HepG2 (cell line): ENCODE results near the gene HHIPL1. TPM values are rescaled to one million over a fixed set of nuclear protein-coding genes. Genes with fewer than 3 reads are reported as not detected.

Source experiments
- AKAP8 ChIP-seq: sonication (generic); formaldehyde crosslinking; IDR thresholded peaks from 2 replicates; pipeline ENCODE4 v1.5.1; 2020; ENCODE audit warnings: mild to moderate bottlenecking, missing genetic modification reagents
- ARNT ChIP-seq: fragments of 450-650 bp; IDR thresholded peaks from 2 replicates; pipeline ENCODE4 v1.6.1; 2017
- EHMT2 ChIP-seq: fragments of 200-600 bp; sonication (generic); IDR thresholded peaks from 2 replicates; pipeline ENCODE4 v1.7.0; 2017; ENCODE audit warnings: antibody characterized with exemption, low read depth, low read length, borderline replicate concordance
- EZH2 ChIP-seq: conservative IDR thresholded peaks from 2 replicates; pipeline ENCODE4 v1.6.1; 2012; ENCODE audit warnings: mild to moderate bottlenecking, low read depth, low read length, moderate library complexity
- HOXD1 ChIP-seq: sonication (generic); formaldehyde crosslinking; IDR thresholded peaks from 2 replicates; pipeline ENCODE4 v1.5.0; 2020; ENCODE audit warnings: missing genetic modification reagents
- KLF12 ChIP-seq: sonication (generic); formaldehyde crosslinking; IDR thresholded peaks from 2 replicates; pipeline ENCODE4 v1.4.0; 2020; ENCODE audit warnings: missing genetic modification reagents, borderline replicate concordance
- NR3C1 ChIP-seq: sonication (generic); formaldehyde crosslinking; IDR thresholded peaks from 2 replicates; pipeline ENCODE4 v1.4.0; 2020; ENCODE audit warnings: missing genetic modification reagents
- RNF219 ChIP-seq: sonication (generic); formaldehyde crosslinking; IDR thresholded peaks from 2 replicates; pipeline ENCODE4 v1.5.0; 2020; ENCODE audit warnings: mild to moderate bottlenecking, missing genetic modification reagents
- SIN3A ChIP-seq: IDR thresholded peaks from 2 replicates; pipeline ENCODE4 v1.6.1; 2011; ENCODE audit warnings: low read depth, mild to moderate bottlenecking, control low read depth, low read length, borderline replicate concordance
- SNAI1 ChIP-seq: sonication (generic); formaldehyde crosslinking; IDR thresholded peaks from 2 replicates; pipeline ENCODE4 v1.5.0; 2020; ENCODE audit warnings: mild to moderate bottlenecking, missing genetic modification reagents, borderline replicate concordance
- ZBTB21 ChIP-seq: sonication (generic); formaldehyde crosslinking; IDR thresholded peaks from 2 replicates; pipeline ENCODE4 v1.4.0; 2020; ENCODE audit warnings: missing genetic modification reagents
- ZNF484 ChIP-seq: sonication (generic); formaldehyde crosslinking; IDR thresholded peaks from 2 replicates; pipeline ENCODE4 v1.5.1; 2020; ENCODE audit warnings: mild to moderate bottlenecking, low read depth, missing genetic modification reagents, borderline replicate concordance
- ZNF562 ChIP-seq: sonication (generic); formaldehyde crosslinking; IDR thresholded peaks from 2 replicates; pipeline ENCODE4 v1.8.0; 2022; ENCODE audit warnings: missing genetic modification reagents, borderline replicate concordance
- ZNF589 ChIP-seq: sonication (generic); formaldehyde crosslinking; conservative IDR thresholded peaks from 2 replicates; pipeline ENCODE4 v1.8.0; 2022; ENCODE audit warnings: mild to moderate bottlenecking, moderate library complexity, missing genetic modification reagents
- ZNF800 ChIP-seq: sonication (generic); formaldehyde crosslinking; IDR thresholded peaks from 2 replicates; pipeline ENCODE4 v1.4.0; 2020; ENCODE audit warnings: missing genetic modification reagents
- polyA plus RNA-seq, 8 experiments: library from polyadenylated mRNA; depleted of rRNA in 3 of 8; stranded (reverse) in 7 of 8; unstranded in 1 of 8; fragments of >200 nt; fragmentation: Illumina TruSeq in 4 of 8; extraction: Trizol in 4 of 8; gene quantifications; 2 replicates each; pipeline versions ENCODE4 v1.2.1 to v1.2.3, GENCODE V29; 2011 to 2016; ENCODE audit warnings: low read depth in 4 of 8, missing spikeins in 1 of 8, mixed read lengths in 1 of 8; ENCODE audit not compliant: insufficient read depth in 1 of 8
- total RNA-seq, 5 experiments: library from RNA; depleted of rRNA; stranded (reverse); fragments of >200 nt; fragmentation: Illumina TruSeq; extraction: Trizol; gene quantifications; 2 replicates each; pipeline ENCODE4 v1.2.3, GENCODE V29; 2016; ENCODE audit warnings: low read depth in 1 of 5
- TF ChIP-seq, protein P1 (sequence below): sonication (generic); formaldehyde crosslinking; IDR thresholded peaks from 2 replicates; pipeline ENCODE4 v1.4.0; 2020; ENCODE audit warnings: mild to moderate bottlenecking, missing genetic modification reagents
- TF ChIP-seq, protein P2 (sequence below): sonication (generic); formaldehyde crosslinking; IDR thresholded peaks from 2 replicates; pipeline ENCODE4 v1.4.0; 2020; ENCODE audit warnings: missing genetic modification reagents
- TF ChIP-seq, protein P3 (sequence below): sonication (generic); formaldehyde crosslinking; IDR thresholded peaks from 2 replicates; pipeline ENCODE4 v1.4.0; 2020; ENCODE audit warnings: mild to moderate bottlenecking, missing genetic modification reagents

The HHIPL1 gene
- total and polyA plus RNA-seq, 2 of the 13 experiments (the other 11 are each of a cell fraction or from before 2014, with no cell fraction given) = not detected

DNA sequence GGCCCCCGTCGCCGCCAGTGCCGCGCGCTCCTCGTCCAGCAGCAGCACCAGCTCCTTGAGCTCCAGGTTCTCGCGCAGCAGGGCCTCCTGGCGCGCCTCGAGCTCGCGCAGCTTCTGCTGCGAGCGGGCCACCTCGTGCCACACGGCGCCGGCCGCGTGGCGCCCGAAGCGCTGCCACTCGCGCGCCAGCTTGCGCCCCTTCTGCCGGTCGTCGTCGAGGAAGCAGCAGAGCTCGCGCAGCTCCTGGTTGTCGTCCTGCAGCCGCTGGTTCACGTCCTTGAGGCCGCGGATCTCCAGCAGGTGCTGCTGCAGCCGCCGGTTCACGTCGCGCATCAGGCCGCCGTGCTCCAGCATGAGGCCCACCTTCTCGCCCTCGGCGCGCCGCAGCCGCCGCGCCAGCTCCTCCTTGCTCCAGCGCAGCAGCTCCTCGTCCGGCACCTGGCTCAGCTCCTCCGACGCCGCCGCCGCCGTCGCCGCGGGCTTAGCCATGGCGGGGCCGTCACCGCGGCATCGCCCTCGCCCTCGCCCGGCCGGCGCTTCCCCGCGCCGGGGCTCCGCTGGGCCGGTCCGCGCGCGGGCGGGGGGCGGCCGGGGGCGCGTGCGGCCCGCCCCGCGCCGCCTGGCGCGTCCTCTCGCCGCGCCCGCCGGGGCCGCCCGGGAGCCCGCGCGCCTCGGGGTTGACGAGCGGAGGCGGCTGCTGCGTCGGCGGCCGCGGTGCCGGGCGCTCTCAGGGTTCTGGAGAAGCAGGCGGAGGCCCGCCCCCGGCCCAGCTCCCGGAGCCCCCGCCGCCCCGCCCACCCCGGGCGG, 41.3 kb upstream of the HHIPL1 start, which contains the start of gene CCDC85C (continued):
- TF ChIP-seq RNF219 = peak; percentile 55; the same call in 1 of the 2 replicates
- TF ChIP-seq ZNF562 (CRISPR knock-in tag) = peak; percentile 91
- TF ChIP-seq, protein P1, sequence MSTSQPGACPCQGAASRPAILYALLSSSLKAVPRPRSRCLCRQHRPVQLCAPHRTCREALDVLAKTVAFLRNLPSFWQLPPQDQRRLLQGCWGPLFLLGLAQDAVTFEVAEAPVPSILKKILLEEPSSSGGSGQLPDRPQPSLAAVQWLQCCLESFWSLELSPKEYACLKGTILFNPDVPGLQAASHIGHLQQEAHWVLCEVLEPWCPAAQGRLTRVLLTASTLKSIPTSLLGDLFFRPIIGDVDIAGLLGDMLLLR = peak; percentile 99
- TF ChIP-seq, protein P2, sequence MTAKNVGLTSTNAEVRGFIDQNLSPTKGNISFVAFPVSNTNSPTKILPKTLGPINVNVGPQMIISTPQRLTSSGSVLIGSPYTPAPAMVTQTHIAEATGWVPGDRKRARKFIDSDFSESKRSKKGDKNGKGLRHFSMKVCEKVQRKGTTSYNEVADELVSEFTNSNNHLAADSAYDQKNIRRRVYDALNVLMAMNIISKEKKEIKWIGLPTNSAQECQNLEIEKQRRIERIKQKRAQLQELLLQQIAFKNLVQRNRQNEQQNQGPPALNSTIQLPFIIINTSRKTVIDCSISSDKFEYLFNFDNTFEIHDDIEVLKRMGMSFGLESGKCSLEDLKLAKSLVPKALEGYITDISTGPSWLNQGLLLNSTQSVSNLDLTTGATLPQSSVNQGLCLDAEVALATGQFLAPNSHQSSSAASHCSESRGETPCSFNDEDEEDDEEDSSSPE (CRISPR knock-in tag) = peak; percentile 87
- no peak; the same call in 1 of the 2 replicates for TF ChIP-seq AKAP8 (CRISPR knock-in tag)
- 0 out of 2 replicates have a peak, but pooled peaks have one; percentile 64 for TF ChIP-seq HOXD1
- TF ChIP-seq ZNF800 = peak; percentile 91
- no peak; the same call in 1 of the 2 replicates for TF ChIP-seq SIN3A
- TF ChIP-seq SNAI1 (CRISPR knock-in tag) = no peak
- no peak for TF ChIP-seq EHMT2
- TF ChIP-seq ZNF589 (CRISPR knock-in tag) = peak; percentile 94
- peak; percentile 63; the same call in 1 of the 2 replicates for TF ChIP-seq KLF12 (CRISPR knock-in tag)
- TF ChIP-seq ZBTB21 = no peak
- TF ChIP-seq, protein P3, sequence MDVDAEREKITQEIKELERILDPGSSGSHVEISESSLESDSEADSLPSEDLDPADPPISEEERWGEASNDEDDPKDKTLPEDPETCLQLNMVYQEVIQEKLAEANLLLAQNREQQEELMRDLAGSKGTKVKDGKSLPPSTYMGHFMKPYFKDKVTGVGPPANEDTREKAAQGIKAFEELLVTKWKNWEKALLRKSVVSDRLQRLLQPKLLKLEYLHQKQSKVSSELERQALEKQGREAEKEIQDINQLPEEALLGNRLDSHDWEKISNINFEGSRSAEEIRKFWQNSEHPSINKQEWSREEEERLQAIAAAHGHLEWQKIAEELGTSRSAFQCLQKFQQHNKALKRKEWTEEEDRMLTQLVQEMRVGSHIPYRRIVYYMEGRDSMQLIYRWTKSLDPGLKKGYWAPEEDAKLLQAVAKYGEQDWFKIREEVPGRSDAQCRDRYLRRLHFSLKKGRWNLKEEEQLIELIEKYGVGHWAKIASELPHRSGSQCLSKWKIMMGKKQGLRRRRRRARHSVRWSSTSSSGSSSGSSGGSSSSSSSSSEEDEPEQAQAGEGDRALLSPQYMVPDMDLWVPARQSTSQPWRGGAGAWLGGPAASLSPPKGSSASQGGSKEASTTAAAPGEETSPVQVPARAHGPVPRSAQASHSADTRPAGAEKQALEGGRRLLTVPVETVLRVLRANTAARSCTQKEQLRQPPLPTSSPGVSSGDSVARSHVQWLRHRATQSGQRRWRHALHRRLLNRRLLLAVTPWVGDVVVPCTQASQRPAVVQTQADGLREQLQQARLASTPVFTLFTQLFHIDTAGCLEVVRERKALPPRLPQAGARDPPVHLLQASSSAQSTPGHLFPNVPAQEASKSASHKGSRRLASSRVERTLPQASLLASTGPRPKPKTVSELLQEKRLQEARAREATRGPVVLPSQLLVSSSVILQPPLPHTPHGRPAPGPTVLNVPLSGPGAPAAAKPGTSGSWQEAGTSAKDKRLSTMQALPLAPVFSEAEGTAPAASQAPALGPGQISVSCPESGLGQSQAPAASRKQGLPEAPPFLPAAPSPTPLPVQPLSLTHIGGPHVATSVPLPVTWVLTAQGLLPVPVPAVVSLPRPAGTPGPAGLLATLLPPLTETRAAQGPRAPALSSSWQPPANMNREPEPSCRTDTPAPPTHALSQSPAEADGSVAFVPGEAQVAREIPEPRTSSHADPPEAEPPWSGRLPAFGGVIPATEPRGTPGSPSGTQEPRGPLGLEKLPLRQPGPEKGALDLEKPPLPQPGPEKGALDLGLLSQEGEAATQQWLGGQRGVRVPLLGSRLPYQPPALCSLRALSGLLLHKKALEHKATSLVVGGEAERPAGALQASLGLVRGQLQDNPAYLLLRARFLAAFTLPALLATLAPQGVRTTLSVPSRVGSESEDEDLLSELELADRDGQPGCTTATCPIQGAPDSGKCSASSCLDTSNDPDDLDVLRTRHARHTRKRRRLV (CRISPR knock-in tag) = no peak
- TF ChIP-seq EZH2 = no peak
- TF ChIP-seq NR3C1 (CRISPR knock-in tag) = no peak
- no peak for TF ChIP-seq ARNT
- peak; percentile 96; the same call in 1 of the 2 replicates for TF ChIP-seq ZNF484 (CRISPR knock-in tag)
